HG03039 (cell line): ENCODE measurements around the gene DYSF.

Source experiments
- ATAC-seq: cut with Tn5 transposase; IDR thresholded peaks from one replicate; pipeline ENCODE4 v1.9.1; 2021; ENCODE audit warnings: mild to moderate bottlenecking, moderate library complexity; ENCODE audit not compliant: unreplicated experiment

The DYSF gene

DNA sequence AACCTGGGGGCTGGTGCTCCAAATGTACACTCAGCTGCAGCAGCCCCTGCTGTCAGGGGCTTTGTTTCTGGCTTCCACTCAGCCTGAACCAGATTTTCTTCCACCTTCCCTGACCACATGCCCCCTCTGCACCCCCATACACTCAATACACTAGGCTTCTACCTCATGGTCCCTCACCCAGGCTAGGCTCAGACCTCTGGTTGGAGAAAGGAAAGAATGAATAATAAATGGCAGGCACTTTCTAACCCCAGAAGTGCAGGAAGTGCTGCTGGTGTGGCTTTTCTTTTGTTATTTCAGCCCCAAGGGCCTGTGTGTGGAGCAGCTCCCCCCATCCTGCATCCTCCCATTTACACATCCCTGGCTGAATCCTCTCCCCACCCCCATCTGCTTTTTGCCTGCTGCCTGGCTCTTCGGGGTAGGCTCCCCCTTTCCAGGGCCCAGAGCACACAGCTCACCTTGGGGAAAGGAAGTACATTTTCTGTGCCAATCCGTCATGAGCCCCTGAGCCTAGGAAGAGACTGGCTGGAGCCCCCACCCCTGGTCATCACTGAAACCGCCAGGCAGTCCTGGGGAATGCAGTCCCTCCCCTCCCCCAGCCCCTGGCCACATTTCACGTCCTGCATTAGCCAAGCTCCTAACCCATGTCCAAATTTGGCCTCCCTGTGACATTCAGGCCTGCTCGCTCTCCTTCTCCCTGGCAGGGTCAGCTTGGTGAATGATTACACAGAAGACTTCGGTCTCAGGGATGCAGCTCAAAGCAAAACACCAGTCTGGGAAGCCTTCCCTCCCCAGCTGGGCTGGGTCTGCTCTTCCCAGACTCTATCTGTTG lies 2.6 kb downstream of the DYSF start:
- no peak for ATAC-seq

DNA sequence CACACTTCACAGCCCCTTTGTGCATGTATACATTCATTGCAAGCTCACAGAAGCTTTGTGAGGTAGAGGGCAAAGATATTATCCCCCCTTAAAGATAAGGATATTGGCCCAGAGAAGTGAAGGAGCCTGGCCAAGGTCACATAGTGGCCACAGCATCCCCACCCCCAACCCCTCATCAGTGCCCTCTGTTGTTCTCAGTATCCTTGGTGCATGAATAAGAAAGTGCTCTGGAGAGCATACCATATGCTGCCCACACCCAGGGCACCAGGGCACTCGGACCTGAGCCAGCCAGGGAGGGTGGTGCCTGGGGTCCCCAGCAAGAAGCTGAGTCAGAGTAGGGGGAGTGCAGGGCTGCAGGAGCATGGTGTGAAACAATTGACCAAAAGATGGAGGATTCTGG lies 3.3 kb downstream of the DYSF start:
- ATAC-seq = no peak

DNA sequence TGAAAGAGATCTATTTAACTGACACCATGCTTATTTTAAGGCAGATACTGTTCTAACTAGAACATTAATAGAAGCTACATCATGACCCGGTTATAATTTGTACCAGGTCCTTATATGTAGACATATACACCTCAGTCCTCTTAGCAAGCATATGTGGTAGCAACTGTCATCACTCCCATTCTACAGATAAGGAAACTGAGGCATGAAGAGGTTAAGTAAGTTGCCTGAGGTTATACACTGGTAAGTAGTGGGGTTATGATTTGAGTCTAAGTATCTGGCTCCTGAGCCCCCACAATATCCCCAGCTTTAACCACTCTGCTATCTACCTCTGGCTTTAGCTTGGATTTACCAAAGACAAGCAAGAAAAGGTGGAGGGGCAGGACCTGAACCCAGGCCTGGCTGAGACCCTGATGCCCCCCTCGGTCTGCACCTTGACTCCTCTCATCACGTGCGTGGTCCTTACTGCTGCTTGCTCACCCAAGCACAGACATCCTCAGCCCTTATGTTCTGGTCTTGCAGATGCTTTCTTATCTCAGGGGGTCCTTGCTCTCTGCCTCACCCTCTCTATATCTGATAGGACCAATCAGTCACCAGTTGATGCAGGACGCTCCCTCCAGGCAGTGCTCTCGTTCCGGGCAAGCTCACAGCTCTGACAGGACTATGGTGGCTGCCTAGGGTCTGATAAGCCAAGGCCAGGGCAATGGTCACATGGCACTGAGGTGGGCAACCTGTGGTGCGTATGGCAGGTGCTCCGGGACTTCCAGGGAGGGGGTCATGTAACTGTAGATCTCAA lies 4.0 kb downstream of the DYSF start:
- ATAC-seq = no peak

DNA sequence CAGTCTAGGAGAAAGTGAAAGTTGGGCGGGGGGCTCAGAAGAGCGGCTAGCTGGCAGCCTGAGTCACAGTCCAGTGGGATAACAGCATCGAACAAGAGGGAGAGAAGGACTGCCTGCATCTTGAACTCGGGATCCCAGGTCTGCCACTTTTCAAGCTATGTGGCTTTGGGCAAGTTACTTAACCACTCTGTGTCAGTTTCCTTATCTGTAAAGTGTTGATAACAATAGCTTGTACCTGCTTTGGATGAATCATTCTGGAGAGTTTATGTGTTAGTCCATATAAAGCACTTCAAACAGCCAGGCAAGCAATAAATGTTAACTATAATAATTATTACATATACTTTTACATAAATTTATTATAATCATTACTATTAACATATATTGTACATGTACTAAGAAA lies 4.6 kb downstream of the DYSF start:
- ATAC-seq = no peak

DNA sequence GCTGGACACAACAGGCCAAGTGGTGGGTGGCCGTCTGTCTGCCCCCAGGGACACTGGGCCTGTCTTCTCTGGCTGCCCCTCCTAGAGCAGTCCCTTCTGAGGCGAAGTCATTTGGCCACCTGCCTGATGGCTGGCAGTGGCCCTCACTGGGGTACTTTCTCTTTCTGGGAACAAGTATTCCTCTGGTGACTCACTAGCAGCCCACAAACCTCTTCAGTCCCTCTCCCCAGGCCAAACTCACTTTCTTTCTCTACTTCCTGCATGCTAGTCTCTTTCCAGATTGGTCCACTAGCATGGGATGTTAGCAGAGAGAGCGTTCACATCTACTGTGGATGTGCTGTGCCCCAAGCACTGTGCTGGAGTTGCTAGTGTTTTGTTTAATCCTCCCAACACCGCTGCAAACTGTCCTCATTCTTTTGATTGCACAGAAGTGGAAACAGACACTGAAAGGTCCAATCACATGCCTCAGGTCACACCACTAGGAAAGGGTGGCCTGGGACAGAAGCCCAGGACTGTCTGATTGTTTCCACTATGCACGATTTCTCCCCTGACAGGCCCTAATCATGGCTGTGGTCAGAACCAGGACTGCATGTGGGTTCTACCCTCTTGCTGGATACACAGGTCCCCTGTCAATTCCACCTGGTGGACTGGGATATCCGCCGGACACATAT lies 5.2 kb downstream of the DYSF start:
- ATAC-seq = no peak

DNA sequence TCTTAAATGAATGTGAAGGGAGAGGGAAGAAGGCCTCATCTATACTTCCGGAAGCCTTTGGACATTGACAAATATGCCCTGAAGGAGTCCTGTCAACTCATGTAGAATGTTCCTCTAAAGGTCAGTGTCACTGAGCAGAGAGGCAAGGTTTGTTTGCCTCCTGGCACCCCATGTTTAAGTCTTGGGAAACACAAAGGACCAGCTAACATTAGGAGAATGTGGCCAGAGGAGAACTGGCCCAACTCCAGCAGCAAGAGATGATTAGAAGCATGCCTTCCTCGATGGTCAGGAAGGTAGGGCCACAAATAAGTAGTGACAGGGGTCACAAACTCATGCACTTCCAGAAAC lies 5.7 kb downstream of the DYSF start:
- ATAC-seq = no peak

DNA sequence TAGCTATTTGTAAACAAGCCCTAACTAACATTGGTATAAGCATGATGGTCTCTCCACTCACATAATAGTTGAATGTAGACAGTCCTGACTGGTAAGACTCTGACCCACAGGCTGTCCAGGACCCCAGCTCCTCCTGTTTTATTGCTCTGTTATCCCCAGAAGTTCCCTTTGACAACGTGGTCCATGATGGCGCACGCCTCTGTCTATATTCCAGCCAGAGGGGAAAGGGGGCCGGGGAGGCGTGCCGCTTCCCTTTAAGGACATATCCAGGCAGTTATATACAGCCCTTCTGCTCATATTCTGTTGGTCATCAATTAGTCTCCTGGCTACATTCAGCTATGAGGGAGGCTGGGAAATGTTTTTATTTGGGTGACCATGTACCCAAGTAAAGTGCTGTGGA lies 6.7 kb downstream of the DYSF start:
- no peak for ATAC-seq

DNA sequence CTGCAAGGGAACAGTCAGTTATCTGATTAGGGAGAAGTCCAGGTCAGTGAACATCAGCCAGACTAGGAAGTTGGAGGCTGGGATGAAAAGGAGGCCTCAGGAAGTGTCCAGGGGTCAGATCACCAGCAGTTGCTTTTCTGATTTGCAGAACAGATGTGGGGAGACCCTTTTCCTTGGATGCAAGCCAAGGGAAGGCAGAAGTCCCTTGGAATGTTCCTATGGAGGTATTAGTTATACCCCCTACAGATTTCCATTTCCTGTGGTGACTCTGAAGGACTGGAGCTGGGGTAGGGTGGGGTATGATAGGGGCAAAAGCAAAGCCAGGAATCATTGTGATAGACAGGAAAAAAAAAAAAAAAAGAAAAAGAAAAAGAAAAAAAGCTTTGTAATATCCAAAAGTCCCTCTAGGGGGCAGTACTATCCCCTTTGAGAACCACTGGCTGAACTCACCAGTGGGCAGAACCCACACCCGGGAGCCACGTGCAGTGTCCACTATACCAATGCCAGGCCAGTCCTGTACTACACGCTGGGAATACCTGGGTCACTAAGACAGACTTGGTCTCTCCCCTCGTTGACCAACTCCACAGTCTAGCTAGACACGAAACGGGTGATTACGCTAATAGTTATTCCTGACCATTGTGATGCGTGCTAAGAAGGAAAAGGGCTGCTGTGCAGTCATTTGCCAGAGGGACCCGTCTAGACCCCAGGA lies 7.4 kb downstream of the DYSF start:
- ATAC-seq = no peak

DNA sequence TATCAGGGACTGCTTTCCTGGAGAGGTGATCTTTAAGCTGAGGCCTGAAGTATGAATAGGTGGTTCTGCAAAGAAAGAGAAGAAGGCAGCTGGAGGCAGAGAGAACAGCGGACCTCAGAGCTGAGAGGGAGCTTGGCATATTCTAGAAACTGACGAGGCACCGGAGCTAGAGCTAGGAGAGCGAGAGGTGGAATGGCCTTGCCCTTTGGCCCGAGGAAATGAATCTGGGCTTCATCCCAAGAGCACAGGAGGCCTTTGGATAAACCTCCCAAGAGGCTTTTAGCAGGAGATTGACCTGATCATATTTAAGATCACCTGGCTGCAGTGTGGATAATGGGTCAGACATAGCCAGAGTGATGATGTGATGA lies 7.9 kb downstream of the DYSF start:
- ATAC-seq = no peak

DNA sequence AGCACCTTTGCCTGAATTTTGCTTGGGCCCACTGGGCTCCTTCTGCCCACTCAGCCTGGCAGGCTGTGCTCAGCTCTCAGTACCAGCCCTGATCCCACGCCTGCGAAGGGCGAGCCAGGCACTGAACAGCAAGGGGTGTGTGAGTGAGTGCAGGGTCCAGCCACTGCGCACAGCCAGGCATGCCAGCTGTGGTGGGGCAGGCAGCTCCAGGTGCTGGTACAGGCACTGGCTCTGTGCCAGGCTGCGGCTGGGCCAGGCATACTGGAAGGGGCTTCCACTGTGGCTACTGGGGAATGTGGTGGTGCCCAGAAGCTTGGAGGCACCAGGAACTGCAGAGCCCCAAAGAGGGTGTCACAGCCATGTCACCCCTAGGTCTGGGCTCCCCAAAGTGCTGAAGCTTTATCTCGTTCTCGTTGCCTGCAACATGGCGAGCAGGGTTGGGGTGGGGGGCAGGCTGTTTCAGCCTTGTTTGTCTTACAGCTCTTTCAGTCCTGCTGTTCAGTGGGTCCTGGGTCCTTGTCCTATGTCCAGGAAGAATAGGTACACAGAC lies 8.8 kb downstream of the DYSF start:
- no peak for ATAC-seq

DNA sequence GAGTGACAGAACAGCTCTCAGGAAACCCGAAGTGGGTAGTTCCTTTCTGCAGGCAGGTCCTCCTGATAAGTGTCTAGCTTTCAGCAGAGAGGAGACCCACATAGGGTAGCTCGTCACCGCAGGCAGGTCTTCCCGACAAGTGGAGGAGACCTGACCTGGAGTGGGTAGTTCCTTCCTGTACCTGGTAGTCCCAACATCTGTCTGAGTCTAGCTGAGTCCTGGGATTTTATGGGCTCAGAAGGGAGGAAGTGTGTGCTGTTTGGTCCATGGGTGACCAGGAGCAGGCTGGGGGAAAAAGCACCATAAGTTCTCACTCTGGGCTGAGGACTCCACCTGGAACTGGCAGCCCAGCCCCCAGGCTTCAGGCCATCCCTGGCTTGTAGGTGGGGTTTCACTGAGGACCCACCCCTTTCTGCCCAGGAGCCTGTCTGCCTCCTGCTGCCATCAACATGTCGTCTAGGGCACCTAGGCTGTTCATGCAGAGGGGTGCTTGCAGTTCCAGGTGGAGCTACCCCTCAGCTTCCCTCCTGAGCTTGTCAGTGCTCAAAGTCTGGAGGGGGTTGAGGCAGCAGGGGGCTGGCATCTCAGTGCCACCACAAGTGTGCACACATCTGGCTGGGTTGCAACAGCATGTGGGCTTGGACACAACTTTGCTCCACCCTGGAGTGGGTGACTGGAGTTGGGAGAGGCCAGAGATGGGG lies 9.4 kb downstream of the DYSF start:
- no peak for ATAC-seq

DNA sequence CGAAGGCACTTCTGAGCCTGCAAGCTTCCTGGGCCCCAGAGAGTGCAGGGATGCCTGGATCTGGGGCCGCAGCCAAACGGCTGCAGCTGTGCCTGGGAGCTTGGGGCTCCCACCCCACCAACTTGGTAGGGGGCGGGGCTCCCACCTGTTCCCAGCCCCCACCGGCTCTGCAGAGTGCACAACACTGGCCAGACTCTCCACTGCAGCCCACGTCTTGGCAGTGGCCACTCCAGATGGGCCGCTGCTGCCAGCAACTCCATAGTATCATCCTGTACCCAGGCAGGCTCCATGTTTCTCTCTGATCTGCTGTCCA lies 9.9 kb downstream of the DYSF start:
- ATAC-seq = no peak

DNA sequence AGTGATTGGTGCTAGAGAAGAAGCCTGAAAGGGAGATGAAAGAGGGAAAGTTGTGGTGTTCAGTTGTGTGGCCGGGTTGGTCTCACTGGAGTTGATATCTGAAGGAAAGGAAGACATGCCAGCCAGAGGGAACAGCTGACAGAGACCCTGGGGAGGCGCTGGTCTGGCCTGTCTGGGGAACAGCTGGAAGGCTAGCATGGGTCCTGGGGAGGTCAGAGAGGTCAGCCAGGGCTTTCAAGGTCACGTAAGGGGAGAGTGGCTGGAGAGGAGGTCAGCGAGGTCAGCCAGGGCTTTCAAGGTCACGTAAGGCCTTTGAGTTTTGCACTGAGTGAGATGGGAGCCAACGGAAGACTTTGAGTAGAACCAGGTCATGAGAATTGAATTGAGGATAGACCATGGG lies 11.0 kb downstream of the DYSF start:
- no peak for ATAC-seq

DNA sequence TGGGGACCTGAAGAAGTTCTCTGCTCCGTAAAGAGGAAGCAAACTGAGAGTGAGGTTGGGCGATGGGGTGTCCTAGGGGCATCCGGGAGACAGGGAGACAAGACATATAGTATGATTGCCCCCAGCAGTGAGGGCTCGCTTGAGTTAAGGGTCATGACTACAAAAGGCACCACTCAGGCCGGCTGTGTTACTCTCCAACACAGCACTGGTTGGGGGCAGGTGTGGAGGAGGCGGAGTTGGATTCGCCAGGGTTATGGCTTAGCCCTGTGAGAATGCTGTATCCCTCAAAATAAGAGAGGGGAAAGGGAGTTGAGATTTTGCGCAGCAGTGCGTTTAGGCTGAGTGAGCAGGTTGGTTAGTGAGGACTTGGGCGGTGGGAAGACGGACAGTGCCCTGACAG lies 12.0 kb downstream of the DYSF start:
- ATAC-seq = no peak

DNA sequence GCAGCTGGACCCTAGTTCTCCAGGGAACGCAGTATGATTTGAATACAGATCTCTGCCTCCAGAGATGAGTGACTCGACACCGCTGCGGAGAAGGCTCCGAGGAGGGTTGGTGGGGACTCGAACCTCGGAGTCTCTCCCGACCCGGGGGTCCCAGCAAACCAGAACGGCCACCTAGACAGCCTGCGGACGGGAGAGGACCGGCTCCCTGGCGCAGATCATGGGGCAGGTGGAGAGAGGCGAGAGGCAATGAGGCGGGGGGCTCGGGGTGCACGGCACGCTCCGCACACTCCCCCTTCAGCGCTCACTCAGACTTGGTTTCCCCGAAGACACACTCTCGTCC lies 12.6 kb downstream of the DYSF start:
- ATAC-seq = no peak

DNA sequence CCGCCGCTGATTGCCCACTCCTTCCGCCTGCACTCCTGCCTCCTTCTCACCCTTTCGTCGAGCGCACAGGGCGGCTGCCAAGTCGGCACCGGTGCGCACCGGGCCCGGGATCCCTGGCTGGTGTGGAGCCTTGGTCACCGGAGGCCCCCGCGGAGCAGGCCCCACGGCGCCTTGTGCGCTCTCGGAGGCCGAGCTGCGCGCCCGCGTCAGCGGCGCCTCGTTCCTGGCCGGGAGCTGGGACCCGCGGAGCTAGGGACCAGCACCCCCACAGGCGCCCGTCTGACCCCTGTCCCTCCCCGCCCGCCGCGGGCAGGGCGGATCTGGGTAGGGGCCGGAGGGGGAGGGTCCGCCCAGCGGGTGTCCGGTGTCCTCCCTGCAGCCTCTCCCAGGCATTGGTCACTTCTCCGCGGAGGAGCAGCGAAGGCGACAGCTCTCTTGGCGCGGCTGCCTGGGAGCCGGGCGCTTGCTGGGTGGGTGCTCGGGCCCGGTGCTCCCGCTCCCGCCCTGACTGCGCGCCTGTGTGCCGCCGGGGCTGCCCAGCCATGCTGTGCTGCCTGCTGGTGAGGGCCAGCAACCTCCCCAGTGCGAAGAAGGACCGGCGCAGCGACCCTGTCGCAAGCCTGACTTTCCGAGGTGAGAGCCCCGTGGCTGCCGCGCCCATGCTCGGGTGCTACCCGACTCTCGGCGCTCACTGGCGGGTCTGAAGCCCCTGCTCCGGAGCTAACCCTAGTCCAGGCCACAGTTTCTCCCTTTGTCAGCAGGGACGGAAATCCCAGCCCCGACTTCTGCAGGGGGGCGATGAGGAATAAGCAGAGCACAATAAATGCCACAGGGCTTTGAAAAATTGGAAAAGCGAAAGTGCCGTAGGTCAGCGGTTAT lies 13.2 kb downstream of the DYSF start:
- ATAC-seq = no peak

DNA sequence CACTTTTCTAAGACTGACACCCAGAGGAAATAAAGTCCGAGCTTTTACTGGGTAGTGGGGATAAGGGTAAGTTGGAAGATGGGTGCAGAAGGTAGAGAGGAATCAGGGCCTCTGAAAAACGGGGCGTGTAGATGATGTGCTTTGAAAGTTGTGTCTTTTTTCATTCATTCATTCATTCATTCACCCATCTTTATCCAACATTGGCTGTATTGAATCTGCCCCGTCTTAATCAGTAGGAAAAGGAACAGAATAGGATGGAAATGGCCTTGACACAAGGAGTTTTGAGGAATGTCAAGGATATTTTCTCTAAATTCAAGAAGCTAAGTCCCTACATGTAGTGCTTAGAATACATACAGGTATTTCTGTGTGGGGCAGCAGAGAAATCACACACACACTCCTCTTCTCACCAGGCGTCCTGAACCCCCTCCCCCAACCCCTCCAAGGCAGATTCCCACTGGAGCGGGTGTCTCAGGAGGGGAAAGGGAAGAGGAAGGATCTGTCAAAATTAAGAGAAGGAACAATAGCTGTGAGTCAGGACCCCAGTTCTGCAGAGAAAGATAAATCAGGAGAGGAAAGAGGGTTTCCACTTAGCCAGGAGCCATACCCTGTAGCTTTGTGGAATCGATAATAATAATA lies 13.9 kb downstream of the DYSF start:
- no peak for ATAC-seq

DNA sequence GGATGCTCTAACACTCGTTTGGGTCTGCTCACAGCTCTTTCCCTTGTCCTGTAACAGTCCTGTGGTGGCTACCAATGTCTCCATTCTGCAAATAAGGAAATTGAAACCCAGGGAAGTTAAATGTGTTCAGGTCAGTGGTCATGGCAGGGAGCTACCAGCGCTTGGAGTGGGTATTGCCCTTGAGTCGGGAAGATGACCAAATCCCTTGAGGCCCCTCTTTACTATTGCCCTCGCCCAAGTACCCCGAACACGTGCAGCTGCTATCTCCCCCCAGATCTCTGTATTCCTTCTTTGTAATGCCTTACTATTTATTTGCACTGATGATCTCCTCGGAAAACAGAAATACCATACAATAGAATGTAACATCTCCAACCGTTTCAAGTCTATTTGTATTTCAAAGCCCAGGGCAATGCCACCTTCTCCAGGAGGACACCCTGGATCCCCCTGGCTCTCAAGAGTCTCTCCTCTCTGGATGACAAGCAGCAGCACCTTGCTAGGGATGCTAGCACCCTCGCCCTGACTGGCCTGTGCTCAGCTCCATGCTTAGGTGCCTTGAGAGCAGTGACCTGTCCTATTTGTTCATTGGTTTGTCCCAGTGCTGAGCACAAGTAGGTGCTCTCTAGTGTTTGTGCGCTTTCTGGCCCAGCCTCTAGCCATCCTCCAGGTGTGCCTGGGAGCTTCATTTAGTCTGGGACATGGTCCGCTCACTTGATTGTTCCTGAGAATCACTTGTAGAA lies 15.1 kb downstream of the DYSF start:
- ATAC-seq = no peak
